Measurements from ENCODE around the gene PARVB. TPM values are rescaled to one million over a fixed set of nuclear protein-coding genes. Genes with fewer than 3 reads are reported as not detected.

PARVB gene
- total RNA-seq, 4 donors from 2014 or later: 6.6 to 144 (median 30.1) TPM

GRCh38 chr22:44037519-44038375 lies 13.6 kb downstream of the PARVB start:
- H3K36me3 ChIP-seq: no peaks in the 10 kb centered on the region
- 52 to 80% methylated on average over 1 to 9 of the region's 9 CpGs for WGBS, 2 donors (ENCODE audit: low coverage in 1 of 2)
- H3K27me3 ChIP-seq: no peaks in the 10 kb centered on the region
- intact Hi-C loops (cut with DNase I; ENCODE audit: low total_unique reads): no loop called here
- H3K9me3 ChIP-seq: no peaks in the 10 kb centered on the region
- TF ChIP-seq POLR2A (IDR thresholded peaks at IDR 0.05) (no peak), POLR2AphosphoS5 (IDR thresholded peaks at IDR 0.05) (peak in 2 of 3 donors; percentile 40 to 68)
- H3K4me3 ChIP-seq: no peak overlapping the region
- in situ Hi-C loops (cut with MboI; ENCODE audit: low pct_ligation_motif_present in 1 of 4, low pct_unique_long_range_greater_than_20kb in 1 of 4, low sequenced_read_pairs in 3 of 4): no loop called here
- H3K4me1 ChIP-seq: peaks cover 0 to 9% (median 4%) of the 10 kb centered on the region in 4 donors
- DNase-seq: peak; percentile 18
- peak overlapping the region; percentile 49 to 75 (median 63) for H3K27ac ChIP-seq

GRCh38 chr22:44039566-44040171 lies 15.6 kb downstream of the PARVB start:
- Histone ChIP-seq H3K9me3 (no peaks in the 10 kb centered on the region), H3K4me3 (no peak overlapping the region), H3K4me1 (peaks cover 0 to 9% (median 4%) of the 10 kb centered on the region in 4 donors), H3K27ac (no peak overlapping the region), H3K36me3 (no peaks in the 10 kb centered on the region), H3K27me3 (no peaks in the 10 kb centered on the region)
- no peak for DNase-seq
- intact Hi-C loops (cut with DNase I; ENCODE audit: low total_unique reads) (no loop called here), in situ Hi-C loops (cut with MboI; ENCODE audit: low pct_ligation_motif_present in 1 of 4, low pct_unique_long_range_greater_than_20kb in 1 of 4, low sequenced_read_pairs in 3 of 4) (no loop called here)
- WGBS, 2 donors (ENCODE audit: low coverage in 1 of 2): 72 to 80% methylated on average over 7 to 8 of the region's 8 CpGs
- TF ChIP-seq EP300 (IDR thresholded peaks at IDR 0.05; ENCODE audit: low read depth): no peak
- no peak for TF ChIP-seq CTCF (IDR thresholded peaks at IDR 0.05)
- no peak for TF ChIP-seq POLR2AphosphoS5 (IDR thresholded peaks at IDR 0.05)
- no peak for TF ChIP-seq POLR2A (IDR thresholded peaks at IDR 0.05)

- no peak for DNase-seq
- TF ChIP-seq EP300 (IDR thresholded peaks at IDR 0.05; ENCODE audit: low read depth) (no peak), CTCF (IDR thresholded peaks at IDR 0.05) (no peak), POLR2A (IDR thresholded peaks at IDR 0.05) (no peak), POLR2AphosphoS5 (IDR thresholded peaks at IDR 0.05) (no peak)
- in situ Hi-C loops (cut with MboI; ENCODE audit: low pct_ligation_motif_present in 1 of 4, low pct_unique_long_range_greater_than_20kb in 1 of 4, low sequenced_read_pairs in 3 of 4) (no loop called here), intact Hi-C loops (cut with DNase I; ENCODE audit: low total_unique reads) (no loop called here)
- WGBS, 2 donors (ENCODE audit: low coverage in 1 of 2): 62 to 70% methylated on average over 12 to 20 of the region's 20 CpGs
- Histone ChIP-seq H3K27me3 (no peaks in the 10 kb centered on the region), H3K4me1 (peaks cover 0 to 9% (median 4%) of the 10 kb centered on the region in 4 donors), H3K4me3 (no peak overlapping the region), H3K27ac (no peak overlapping the region), H3K36me3 (no peaks in the 10 kb centered on the region), H3K9me3 (no peaks in the 10 kb centered on the region)
Observed at GRCh38 chr22:44042249-44043218, 18.4 kb downstream of the PARVB start.

- Histone ChIP-seq H3K4me1 (peaks cover 0 to 2% (median 0%) of the 10 kb centered on the region in 4 donors), H3K27ac (no peak overlapping the region), H3K27me3 (no peaks in the 10 kb centered on the region), H3K4me3 (no peak overlapping the region), H3K36me3 (no peaks in the 10 kb centered on the region), H3K9me3 (no peaks in the 10 kb centered on the region)
- intact Hi-C loops (cut with DNase I; ENCODE audit: low total_unique reads) (no loop called here), in situ Hi-C loops (cut with MboI; ENCODE audit: low pct_ligation_motif_present in 1 of 4, low pct_unique_long_range_greater_than_20kb in 1 of 4, low sequenced_read_pairs in 3 of 4) (no loop called here)
- WGBS, 2 donors (ENCODE audit: low coverage in 1 of 2): 95 to 100% methylated on average over 1 of the region's 1 CpG
- DNase-seq: no peak
- TF ChIP-seq POLR2A (IDR thresholded peaks at IDR 0.05) (no peak), CTCF (IDR thresholded peaks at IDR 0.05) (no peak), EP300 (IDR thresholded peaks at IDR 0.05; ENCODE audit: low read depth) (no peak), POLR2AphosphoS5 (IDR thresholded peaks at IDR 0.05) (no peak)
Observed at GRCh38 chr22:44045145-44045544, 21.0 kb downstream of the PARVB start.
